OCI-LY1 (cell line): ENCODE results near the gene FLAD1.

ENCODE experiments used
- EZH2 ChIP-seq: fragments of 200-600 bp; sonication (generic), shearing (Covaris generic); IDR thresholded peaks from 2 replicates; pipeline ENCODE4 v1.8.0; 2017; ENCODE audit warnings: borderline replicate concordance, mixed run types, mild to moderate bottlenecking, antibody characterized with exemption, low read length, moderate library complexity, mixed read lengths
- TF ChIP-seq, protein P1 (sequence below): fragments of 200-600 bp; sonication (generic), shearing (Covaris generic); IDR thresholded peaks from 2 replicates; pipeline ENCODE4 v1.5.1; 2017; ENCODE audit warnings: mild to moderate bottlenecking, antibody characterized with exemption, low read length, moderate library complexity, mixed read lengths

DNA sequence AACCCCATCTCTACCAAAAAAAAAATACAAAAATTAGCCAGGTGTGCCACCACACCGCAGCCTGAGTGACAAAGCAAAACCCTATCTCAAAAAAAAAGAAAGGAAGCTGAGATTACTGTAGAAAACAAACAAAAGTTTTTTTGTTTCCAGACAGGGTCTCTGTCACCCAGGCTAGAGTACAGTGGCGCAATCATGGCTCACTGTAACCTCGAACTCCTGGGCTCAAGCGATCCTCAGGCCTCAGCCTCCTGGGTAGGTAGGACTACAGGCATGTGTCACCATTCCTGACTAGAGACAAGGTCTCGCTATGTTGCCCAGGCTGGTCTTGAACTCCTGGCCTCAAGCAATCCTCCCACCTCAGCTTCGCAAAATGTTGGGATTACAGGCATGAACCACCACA is 18.8 kb upstream of the FLAD1 start:
- TF ChIP-seq, protein P1, sequence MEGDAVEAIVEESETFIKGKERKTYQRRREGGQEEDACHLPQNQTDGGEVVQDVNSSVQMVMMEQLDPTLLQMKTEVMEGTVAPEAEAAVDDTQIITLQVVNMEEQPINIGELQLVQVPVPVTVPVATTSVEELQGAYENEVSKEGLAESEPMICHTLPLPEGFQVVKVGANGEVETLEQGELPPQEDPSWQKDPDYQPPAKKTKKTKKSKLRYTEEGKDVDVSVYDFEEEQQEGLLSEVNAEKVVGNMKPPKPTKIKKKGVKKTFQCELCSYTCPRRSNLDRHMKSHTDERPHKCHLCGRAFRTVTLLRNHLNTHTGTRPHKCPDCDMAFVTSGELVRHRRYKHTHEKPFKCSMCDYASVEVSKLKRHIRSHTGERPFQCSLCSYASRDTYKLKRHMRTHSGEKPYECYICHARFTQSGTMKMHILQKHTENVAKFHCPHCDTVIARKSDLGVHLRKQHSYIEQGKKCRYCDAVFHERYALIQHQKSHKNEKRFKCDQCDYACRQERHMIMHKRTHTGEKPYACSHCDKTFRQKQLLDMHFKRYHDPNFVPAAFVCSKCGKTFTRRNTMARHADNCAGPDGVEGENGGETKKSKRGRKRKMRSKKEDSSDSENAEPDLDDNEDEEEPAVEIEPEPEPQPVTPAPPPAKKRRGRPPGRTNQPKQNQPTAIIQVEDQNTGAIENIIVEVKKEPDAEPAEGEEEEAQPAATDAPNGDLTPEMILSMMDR: no peak
- no peak for TF ChIP-seq EZH2
